GM12878 (cell line): ENCODE results near the gene ZNF655. TPM values are rescaled to one million over a fixed set of nuclear protein-coding genes. Genes with fewer than 3 reads are reported as not detected.

Experiments
- BHLHE40 ChIP-seq, 2 experiments: fragments of 450-650 bp in 1 of 2; IDR thresholded peaks; 2 replicates each; pipeline ENCODE4 v1.6.1; 2011 to 2017; ENCODE audit warnings: low read depth in 2 of 2, borderline replicate concordance in 1 of 2, improper control_type of control experiment in 1 of 2, low read length in 1 of 2, mild to moderate bottlenecking in 1 of 2
- CHD1 ChIP-seq: IDR thresholded peaks from 2 replicates; pipeline ENCODE4 v1.6.1; 2012; ENCODE audit warnings: low read depth, low read length, improper control_type of control experiment
- CHD2 ChIP-seq: IDR thresholded peaks from 2 replicates; pipeline ENCODE4 v1.6.1; 2011; ENCODE audit warnings: low read depth, low read length, improper control_type of control experiment, borderline replicate concordance
- FOS ChIP-seq: IDR thresholded peaks from 3 replicates; pipeline ENCODE4 v1.6.1; 2011; ENCODE audit warnings: borderline replicate concordance; ENCODE audit not compliant: insufficient read length; ENCODE audit errors: extremely low read depth
- GABPA ChIP-seq: IDR thresholded peaks from 2 replicates; pipeline ENCODE4 v1.6.1; 2014; ENCODE audit warnings: antibody characterized with exemption, low read depth, mild to moderate bottlenecking, inconsistent platforms
- GATAD2B ChIP-seq: fragments of 450-650 bp; conservative IDR thresholded peaks from 2 replicates; pipeline ENCODE4 v1.6.1; 2017; ENCODE audit warnings: low read depth, mild to moderate bottlenecking, moderate library complexity
- JUND ChIP-seq: IDR thresholded peaks from 2 replicates; pipeline ENCODE4 v1.6.1; 2012; ENCODE audit warnings: low read depth, mild to moderate bottlenecking, low read length, improper control_type of control experiment, moderate library complexity
- KDM1A ChIP-seq: fragments of 200-600 bp; sonication (generic); IDR thresholded peaks from 2 replicates; pipeline ENCODE4 v1.6.1; 2016; ENCODE audit warnings: borderline replicate concordance
- MTA2 ChIP-seq: fragments of 450-650 bp; IDR thresholded peaks from 2 replicates; pipeline ENCODE4 v1.6.1; 2016; ENCODE audit warnings: low read depth, mild to moderate bottlenecking, moderate library complexity
- MXI1 ChIP-seq: fragments of 150-350 bp; IDR thresholded peaks from 2 replicates; pipeline ENCODE4 v1.6.1; 2011; ENCODE audit warnings: low read depth, mild to moderate bottlenecking, inconsistent platforms, low read length, improper control_type of control experiment
- NR2C1 ChIP-seq: fragments of 450-650 bp; IDR thresholded peaks from 2 replicates; pipeline ENCODE4 v1.6.1; 2017; ENCODE audit warnings: antibody characterized with exemption, mild to moderate bottlenecking, moderate library complexity
- ZBED1 ChIP-seq: IDR thresholded peaks from 2 replicates; pipeline ENCODE4 v1.6.1; 2016; ENCODE audit warnings: borderline replicate concordance
- polyA plus RNA-seq, 11 experiments: library from polyadenylated mRNA; depleted of rRNA in 4 of 11; unstranded in 6 of 11; stranded (reverse) in 5 of 11; fragments of >200 nt; fragmentation: Nextera tagmentation in 4 of 11; fragmentation: Illumina TruSeq in 1 of 11; extraction: Ambion mirVana in 4 of 11; extraction: Trizol in 1 of 11; gene quantifications; 1 replicate in 1 of 11; 2 replicates in 10 of 11; pipeline versions ENCODE4 v1.2.1 to v1.2.3, GENCODE V29; 2011 to 2016; ENCODE audit warnings: inconsistent platforms in 2 of 11, missing spikeins in 2 of 11, low read depth in 1 of 11
- total RNA-seq, 4 experiments: library from RNA; depleted of rRNA in 3 of 4; stranded (reverse); fragments of >200 nt in 3 of 4; fragmentation: Illumina TruSeq in 1 of 4; extraction: Trizol in 1 of 4; gene quantifications; 2 replicates each; pipeline versions ENCODE4 v1.2.1 to v1.2.3, GENCODE V29; 2013 to 2021
- TF ChIP-seq, protein P1 (sequence below): IDR thresholded peaks from 2 replicates; pipeline ENCODE4 v1.6.1; 2012; ENCODE audit warnings: low read length, inconsistent platforms
- TF ChIP-seq, protein P2 (sequence below): fragments of 450-650 bp; IDR thresholded peaks from 2 replicates; pipeline ENCODE4 v1.6.1; 2016; ENCODE audit warnings: mild to moderate bottlenecking
- TF ChIP-seq, protein P3 (sequence below): IDR thresholded peaks from 2 replicates; pipeline ENCODE4 v1.6.1; 2012; ENCODE audit warnings: low read depth, low read length, improper control_type of control experiment
- TF ChIP-seq, protein P4 (sequence below): fragments of 450-650 bp; formaldehyde crosslinking; IDR thresholded peaks from 2 replicates; pipeline ENCODE4 v1.5.0; 2022; ENCODE audit warnings: mild to moderate bottlenecking, missing genetic modification characterization
- TF ChIP-seq, protein P5 (sequence below): fragments of 450-650 bp; IDR thresholded peaks from 2 replicates; pipeline ENCODE4 v1.6.1; 2017; ENCODE audit warnings: mild to moderate bottlenecking

The ZNF655 gene
- total and polyA plus RNA-seq, 10 of the 15 experiments (the other 5 are each of a cell fraction or from before 2014, with no cell fraction given), result 14.5 to 107 (median 52.8) TPM

DNA sequence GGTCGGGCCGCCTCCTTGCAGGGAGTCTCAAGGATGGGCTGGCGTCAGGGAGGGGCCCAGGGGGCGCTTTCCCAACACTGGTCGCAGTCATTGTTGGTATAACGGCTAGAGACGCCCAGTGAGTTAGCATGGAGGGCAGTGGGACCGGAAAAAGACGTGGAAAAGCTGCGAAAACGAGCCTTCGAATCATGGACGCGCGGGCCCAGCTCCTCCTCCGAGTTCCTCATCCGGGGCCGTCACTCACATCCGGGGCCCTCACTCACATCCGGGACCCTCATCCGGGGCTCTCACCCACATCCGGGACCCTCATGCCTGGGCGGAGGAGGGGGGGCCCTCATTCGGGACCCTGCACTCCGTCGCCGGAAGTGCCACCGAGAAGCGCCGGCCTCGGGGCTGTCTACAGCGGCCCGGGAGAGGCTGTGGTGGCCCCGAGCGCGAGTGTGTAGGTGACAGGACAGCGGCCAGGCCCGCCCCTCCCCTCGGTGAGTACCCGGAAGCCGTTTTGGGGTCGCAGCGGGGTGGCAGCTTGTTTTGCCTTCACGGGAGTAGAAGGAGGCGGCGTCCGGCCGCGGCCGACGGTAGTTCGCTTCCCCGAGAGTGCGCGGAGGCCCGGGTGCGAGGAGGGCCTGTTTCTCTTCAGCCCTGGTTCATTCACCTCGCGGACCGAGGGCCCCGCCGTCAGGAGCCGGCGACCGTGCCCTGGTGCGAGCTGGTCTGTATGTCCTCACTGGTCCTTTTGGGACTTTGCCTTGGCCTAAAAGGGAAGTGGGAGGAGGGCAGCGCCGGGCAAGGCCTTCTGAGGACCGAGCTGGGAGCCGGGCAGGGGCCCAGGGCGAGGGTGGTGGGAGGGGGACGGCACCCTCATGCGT lies at the start of gene ZNF655 (continued):
- TF ChIP-seq MTA2 (0 out of 2 replicates have a peak, but pooled peaks have one; percentile 55), CHD1 (no peak), FOS (no peak), CHD2 (no peak), MXI1 (peak; percentile 58; the same call in 1 of the 2 replicates), BHLHE40 (IDR thresholded peaks at IDR 0.05; ENCODE audit: borderline replicate concordance in 1 of 2, low read depth in 2 of 2, low read length in 1 of 2) (peak in 1 of 2 experiments; percentile 17; a peak in 1 of 4 replicates), KDM1A (no peak), NR2C1 (peak; percentile 90), GABPA (peak; percentile 86), JUND (no peak), ZBED1 (no peak), GATAD2B (peak; percentile 89)
- TF ChIP-seq, protein P1, sequence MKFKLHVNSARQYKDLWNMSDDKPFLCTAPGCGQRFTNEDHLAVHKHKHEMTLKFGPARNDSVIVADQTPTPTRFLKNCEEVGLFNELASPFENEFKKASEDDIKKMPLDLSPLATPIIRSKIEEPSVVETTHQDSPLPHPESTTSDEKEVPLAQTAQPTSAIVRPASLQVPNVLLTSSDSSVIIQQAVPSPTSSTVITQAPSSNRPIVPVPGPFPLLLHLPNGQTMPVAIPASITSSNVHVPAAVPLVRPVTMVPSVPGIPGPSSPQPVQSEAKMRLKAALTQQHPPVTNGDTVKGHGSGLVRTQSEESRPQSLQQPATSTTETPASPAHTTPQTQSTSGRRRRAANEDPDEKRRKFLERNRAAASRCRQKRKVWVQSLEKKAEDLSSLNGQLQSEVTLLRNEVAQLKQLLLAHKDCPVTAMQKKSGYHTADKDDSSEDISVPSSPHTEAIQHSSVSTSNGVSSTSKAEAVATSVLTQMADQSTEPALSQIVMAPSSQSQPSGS, result no peak
- TF ChIP-seq, protein P2, sequence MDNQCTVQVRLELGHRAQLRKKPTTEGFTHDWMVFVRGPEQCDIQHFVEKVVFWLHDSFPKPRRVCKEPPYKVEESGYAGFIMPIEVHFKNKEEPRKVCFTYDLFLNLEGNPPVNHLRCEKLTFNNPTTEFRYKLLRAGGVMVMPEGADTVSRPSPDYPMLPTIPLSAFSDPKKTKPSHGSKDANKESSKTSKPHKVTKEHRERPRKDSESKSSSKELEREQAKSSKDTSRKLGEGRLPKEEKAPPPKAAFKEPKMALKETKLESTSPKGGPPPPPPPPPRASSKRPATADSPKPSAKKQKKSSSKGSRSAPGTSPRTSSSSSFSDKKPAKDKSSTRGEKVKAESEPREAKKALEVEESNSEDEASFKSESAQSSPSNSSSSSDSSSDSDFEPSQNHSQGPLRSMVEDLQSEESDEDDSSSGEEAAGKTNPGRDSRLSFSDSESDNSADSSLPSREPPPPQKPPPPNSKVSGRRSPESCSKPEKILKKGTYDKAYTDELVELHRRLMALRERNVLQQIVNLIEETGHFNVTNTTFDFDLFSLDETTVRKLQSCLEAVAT, result peak; percentile 52; the same call in 1 of the 2 replicates
- TF ChIP-seq, protein P3, sequence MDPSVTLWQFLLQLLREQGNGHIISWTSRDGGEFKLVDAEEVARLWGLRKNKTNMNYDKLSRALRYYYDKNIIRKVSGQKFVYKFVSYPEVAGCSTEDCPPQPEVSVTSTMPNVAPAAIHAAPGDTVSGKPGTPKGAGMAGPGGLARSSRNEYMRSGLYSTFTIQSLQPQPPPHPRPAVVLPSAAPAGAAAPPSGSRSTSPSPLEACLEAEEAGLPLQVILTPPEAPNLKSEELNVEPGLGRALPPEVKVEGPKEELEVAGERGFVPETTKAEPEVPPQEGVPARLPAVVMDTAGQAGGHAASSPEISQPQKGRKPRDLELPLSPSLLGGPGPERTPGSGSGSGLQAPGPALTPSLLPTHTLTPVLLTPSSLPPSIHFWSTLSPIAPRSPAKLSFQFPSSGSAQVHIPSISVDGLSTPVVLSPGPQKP, result peak; percentile 92
- TF ChIP-seq, protein P4, sequence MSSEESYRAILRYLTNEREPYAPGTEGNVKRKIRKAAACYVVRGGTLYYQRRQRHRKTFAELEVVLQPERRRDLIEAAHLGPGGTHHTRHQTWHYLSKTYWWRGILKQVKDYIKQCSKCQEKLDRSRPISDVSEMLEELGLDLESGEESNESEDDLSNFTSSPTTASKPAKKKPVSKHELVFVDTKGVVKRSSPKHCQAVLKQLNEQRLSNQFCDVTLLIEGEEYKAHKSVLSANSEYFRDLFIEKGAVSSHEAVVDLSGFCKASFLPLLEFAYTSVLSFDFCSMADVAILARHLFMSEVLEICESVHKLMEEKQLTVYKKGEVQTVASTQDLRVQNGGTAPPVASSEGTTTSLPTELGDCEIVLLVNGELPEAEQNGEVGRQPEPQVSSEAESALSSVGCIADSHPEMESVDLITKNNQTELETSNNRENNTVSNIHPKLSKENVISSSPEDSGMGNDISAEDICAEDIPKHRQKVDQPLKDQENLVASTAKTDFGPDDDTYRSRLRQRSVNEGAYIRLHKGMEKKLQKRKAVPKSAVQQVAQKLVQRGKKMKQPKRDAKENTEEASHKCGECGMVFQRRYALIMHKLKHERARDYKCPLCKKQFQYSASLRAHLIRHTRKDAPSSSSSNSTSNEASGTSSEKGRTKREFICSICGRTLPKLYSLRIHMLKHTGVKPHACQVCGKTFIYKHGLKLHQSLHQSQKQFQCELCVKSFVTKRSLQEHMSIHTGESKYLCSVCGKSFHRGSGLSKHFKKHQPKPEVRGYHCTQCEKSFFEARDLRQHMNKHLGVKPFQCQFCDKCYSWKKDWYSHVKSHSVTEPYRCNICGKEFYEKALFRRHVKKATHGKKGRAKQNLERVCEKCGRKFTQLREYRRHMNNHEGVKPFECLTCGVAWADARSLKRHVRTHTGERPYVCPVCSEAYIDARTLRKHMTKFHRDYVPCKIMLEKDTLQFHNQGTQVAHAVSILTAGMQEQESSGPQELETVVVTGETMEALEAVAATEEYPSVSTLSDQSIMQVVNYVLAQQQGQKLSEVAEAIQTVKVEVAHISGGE, result no peak
- TF ChIP-seq, protein P5, sequence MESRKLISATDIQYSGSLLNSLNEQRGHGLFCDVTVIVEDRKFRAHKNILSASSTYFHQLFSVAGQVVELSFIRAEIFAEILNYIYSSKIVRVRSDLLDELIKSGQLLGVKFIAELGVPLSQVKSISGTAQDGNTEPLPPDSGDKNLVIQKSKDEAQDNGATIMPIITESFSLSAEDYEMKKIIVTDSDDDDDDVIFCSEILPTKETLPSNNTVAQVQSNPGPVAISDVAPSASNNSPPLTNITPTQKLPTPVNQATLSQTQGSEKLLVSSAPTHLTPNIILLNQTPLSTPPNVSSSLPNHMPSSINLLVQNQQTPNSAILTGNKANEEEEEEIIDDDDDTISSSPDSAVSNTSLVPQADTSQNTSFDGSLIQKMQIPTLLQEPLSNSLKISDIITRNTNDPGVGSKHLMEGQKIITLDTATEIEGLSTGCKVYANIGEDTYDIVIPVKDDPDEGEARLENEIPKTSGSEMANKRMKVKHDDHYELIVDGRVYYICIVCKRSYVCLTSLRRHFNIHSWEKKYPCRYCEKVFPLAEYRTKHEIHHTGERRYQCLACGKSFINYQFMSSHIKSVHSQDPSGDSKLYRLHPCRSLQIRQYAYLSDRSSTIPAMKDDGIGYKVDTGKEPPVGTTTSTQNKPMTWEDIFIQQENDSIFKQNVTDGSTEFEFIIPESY, result no peak
